T-helper 2 cell treated with Interferon-gamma antibody and Interleukin-4, amounts not matched to agents 5 μg/mL and 100 μg/mL, for 36 hours (primary cell): ENCODE measurements around the gene APOL4.

Experiments
- DNase-seq: peaks from one replicate; pipeline ENCODE4 v3.0.0; 2021; ENCODE audit warnings: low spot score
- H3K27ac Mint-ChIP-seq: one replicate; pipeline ENCODE4 v1.8.0; 2021; ENCODE audit warnings: mild to moderate bottlenecking, mixed read lengths
- H3K27me3 Mint-ChIP-seq: one replicate; pipeline ENCODE4 v1.8.0; 2021; ENCODE audit warnings: low read depth, mixed read lengths
- H3K36me3 Mint-ChIP-seq: one replicate; pipeline ENCODE4 v1.8.0; 2021; ENCODE audit warnings: low read depth, mixed read lengths
- H3K4me1 Mint-ChIP-seq: one replicate; pipeline ENCODE4 v1.8.0; 2021; ENCODE audit warnings: low read depth, mixed read lengths
- H3K4me3 Mint-ChIP-seq: one replicate; pipeline ENCODE4 v1.8.0; 2022; ENCODE audit warnings: mild to moderate bottlenecking, moderate library complexity, mixed read lengths
- H3K9me3 Mint-ChIP-seq: one replicate; pipeline ENCODE4 v1.8.0; 2021; ENCODE audit warnings: mixed read lengths

The APOL4 gene

GRCh38 chr22:36226189-36226588 is 24.6 kb upstream of the APOL4 start:
- no peak for DNase-seq
- Mint-ChIP-seq H3K4me1 (peaks cover 2% of the 10 kb centered on the region), H3K4me3 (no peak overlapping the region), H3K27ac (no peak overlapping the region), H3K36me3 (peaks cover 47% of the 10 kb centered on the region), H3K9me3 (no peaks in the 10 kb centered on the region), H3K27me3 (peaks cover 2% of the 10 kb centered on the region)

DNA sequence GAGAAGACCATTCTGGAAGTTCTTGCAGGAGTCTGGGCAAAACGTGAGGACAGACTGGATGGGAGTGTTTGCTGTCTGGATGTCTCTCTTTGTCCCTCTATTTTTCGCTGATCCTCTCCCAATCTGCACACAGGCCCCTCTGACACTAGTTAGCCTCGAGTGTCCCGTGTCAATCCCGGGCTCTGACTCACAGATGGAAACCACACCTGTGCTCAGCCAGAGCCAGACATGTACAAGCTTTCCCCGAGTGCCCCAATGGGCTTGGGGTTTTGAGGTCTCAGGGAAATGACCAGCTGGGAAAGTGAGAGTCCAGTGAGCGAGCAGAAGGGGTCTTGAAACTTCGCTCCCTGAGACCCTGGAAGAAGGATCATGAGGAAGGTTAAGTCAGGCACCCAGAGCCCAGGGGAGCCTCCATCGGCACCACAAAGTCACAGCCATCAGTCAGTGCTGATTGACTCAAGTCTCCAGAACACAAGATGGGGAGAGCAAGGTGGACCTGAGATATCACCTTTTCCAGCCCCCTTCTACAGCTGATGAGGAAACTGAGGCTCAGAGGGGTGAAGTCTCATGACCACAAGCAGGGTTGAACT is 23.8 kb upstream of the APOL4 start:
- no peaks in the 10 kb centered on the region for H3K9me3 Mint-ChIP-seq
- peaks cover 7% of the 10 kb centered on the region for H3K27me3 Mint-ChIP-seq
- H3K4me1 Mint-ChIP-seq, result peaks cover 2% of the 10 kb centered on the region
- peak overlapping the region; percentile 14 for H3K27ac Mint-ChIP-seq
- no peak overlapping the region for H3K4me3 Mint-ChIP-seq
- no peak for DNase-seq
- H3K36me3 Mint-ChIP-seq, result peaks cover 40% of the 10 kb centered on the region

DNA sequence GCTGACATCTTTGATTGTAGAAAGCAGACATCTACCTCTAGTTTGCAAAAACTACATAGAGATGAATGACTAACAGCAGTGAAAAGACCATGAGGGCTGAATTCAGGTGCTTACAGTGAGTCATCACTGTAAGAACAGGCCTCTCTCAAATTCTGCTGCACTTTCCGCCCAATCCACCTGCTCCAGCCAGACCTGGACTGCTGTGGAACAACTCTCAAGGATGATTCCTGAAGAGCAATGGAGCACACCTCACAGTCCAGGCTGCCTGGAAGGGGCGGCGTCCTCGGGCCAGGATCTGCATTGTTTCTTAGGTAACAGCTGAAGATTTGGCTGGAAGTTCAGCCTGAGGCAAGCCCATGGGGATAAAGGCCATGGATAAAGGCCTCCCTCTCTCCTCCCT is 22.6 kb upstream of the APOL4 start:
- DNase-seq, result no peak
- Mint-ChIP-seq H3K9me3 (no peaks in the 10 kb centered on the region), H3K27me3 (peaks cover 10% of the 10 kb centered on the region), H3K36me3 (peaks cover 35% of the 10 kb centered on the region), H3K27ac (no peak overlapping the region), H3K4me3 (no peak overlapping the region), H3K4me1 (peaks cover 2% of the 10 kb centered on the region)

GRCh38 chr22:36223504-36223903 is 21.9 kb upstream of the APOL4 start:
- Mint-ChIP-seq H3K27me3 (peaks cover 17% of the 10 kb centered on the region), H3K9me3 (no peaks in the 10 kb centered on the region), H3K4me3 (no peak overlapping the region), H3K36me3 (peaks cover 27% of the 10 kb centered on the region), H3K4me1 (peaks cover 2% of the 10 kb centered on the region), H3K27ac (no peak overlapping the region)
- no peak for DNase-seq

- no peak for DNase-seq
Observed at GRCh38 chr22:36222887-36223450, 21.4 kb upstream of the APOL4 start.

DNA sequence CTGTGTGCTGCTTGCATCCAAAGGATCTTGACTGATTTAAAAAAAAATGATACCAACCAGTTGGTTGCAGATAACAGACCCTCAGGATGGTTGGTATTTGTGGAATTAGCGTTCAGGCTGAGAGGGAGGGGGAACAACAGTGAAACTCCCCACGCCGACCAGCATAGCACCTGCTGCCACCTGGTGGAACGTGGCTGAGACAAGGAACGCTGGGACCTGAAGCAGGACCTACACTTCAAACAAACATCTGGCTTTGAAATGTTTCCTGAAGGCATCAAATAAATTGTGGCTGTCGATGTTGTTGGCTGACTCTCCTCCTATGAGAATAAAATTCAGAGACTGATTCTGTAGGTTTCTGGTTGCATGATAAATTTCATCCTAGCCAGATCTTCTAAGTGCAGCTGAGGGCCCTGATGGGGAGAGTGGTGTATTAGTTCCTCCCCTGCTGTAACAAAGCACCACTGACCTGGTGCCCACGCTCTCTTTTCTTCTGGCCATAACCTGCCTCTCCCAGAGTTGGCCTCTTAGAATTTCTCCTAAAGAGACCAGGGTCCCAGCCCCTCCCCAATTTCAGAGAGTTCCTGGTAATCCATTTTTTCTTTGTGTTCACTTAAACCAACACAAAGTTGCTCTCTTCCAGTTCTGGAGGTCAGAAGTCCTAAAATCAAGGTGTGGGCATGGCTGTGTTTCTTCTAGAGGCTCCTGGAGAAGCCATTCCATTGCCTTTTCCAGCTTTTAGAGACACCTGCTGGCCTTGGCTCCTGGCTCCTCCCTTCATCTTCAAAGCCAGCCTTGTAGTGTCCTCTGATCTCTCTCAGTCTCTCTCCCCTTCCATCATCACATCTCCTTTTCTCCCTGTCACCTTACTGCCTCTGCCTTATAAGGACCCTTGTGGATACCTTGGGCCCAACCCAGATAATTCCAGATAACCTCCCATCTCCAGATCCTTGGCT is 20.5 kb upstream of the APOL4 start:
- H3K9me3 Mint-ChIP-seq, result no peaks in the 10 kb centered on the region
- peaks cover 2% of the 10 kb centered on the region for H3K4me1 Mint-ChIP-seq
- H3K27me3 Mint-ChIP-seq, result peaks cover 25% of the 10 kb centered on the region
- H3K36me3 Mint-ChIP-seq, result peaks cover 15% of the 10 kb centered on the region
- peak; percentile 15 for DNase-seq
- no peak overlapping the region for H3K27ac Mint-ChIP-seq
- no peak overlapping the region for H3K4me3 Mint-ChIP-seq

More at GRCh38 chr22:36222887-36223450, 21.4 kb upstream of the APOL4 start:
- Mint-ChIP-seq H3K36me3 (peaks cover 24% of the 10 kb centered on the region), H3K27ac (no peak overlapping the region), H3K4me1 (peaks cover 2% of the 10 kb centered on the region), H3K27me3 (peaks cover 21% of the 10 kb centered on the region), H3K9me3 (no peaks in the 10 kb centered on the region), H3K4me3 (no peak overlapping the region)

DNA sequence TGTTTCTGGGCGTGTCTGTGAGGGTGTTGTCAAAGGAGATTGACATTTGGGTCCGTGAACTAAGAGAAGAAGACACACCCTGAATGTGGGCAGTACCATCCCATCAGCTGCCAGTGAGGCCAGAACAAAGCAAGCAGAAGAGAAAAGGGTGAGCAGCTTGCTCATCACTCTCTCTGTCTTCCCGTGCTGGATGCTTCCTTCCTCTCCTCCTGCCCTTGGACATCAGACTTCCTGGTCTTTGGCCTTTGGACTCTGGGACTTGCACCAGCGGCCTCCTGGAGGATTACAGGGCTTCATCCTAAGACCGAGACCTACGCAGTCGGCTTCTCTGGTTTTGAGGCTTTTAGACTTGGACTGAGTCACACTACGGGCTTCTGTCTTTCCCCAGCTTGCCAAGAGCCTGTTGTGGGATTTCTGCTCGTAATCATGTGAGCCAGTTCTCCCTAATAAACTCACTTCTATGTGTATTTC is 18.9 kb upstream of the APOL4 start:
- DNase-seq, result no peak
- Mint-ChIP-seq H3K4me3 (no peak overlapping the region), H3K9me3 (no peaks in the 10 kb centered on the region), H3K27me3 (peaks cover 37% of the 10 kb centered on the region), H3K27ac (no peak overlapping the region), H3K36me3 (peaks cover 3% of the 10 kb centered on the region), H3K4me1 (peaks cover 2% of the 10 kb centered on the region)

GRCh38 chr22:36218648-36219193 is 17.1 kb upstream of the APOL4 start:
- no peak overlapping the region for H3K27ac Mint-ChIP-seq
- H3K36me3 Mint-ChIP-seq, result no peaks in the 10 kb centered on the region
- H3K27me3 Mint-ChIP-seq, result peaks cover 49% of the 10 kb centered on the region
- no peak overlapping the region for H3K4me3 Mint-ChIP-seq
- DNase-seq, result no peak
- no peaks in the 10 kb centered on the region for H3K9me3 Mint-ChIP-seq
- H3K4me1 Mint-ChIP-seq, result peaks cover 2% of the 10 kb centered on the region

DNA sequence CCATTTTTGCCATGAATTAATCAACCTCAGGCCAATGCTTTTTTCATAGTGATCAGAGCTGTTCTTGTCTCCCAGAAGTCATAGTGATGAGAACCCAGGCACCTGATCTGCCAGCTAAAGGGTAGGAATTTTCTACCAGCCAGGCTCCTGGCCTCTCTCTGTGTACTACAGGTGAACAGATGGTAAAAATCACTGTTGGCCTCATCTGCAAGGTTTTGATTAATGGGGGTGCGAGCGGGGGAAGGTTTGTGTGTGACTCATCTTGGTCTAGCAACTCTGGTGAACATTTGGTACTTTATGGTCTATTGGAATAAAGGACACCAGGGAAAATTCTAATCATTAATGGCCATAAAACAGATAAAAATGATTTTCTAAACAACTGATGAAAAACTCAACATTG is 14.4 kb upstream of the APOL4 start:
- Mint-ChIP-seq H3K4me1 (peaks cover 3% of the 10 kb centered on the region), H3K27ac (no peak overlapping the region), H3K36me3 (no peaks in the 10 kb centered on the region), H3K9me3 (no peaks in the 10 kb centered on the region), H3K4me3 (no peak overlapping the region), H3K27me3 (peaks cover 64% of the 10 kb centered on the region)
- DNase-seq, result no peak

GRCh38 chr22:36213586-36213985 is 12.0 kb upstream of the APOL4 start:
- no peak overlapping the region for H3K27ac Mint-ChIP-seq
- no peak overlapping the region for H3K4me3 Mint-ChIP-seq
- H3K27me3 Mint-ChIP-seq, result peaks cover 60% of the 10 kb centered on the region
- H3K9me3 Mint-ChIP-seq, result peaks cover 17% of the 10 kb centered on the region
- DNase-seq, result no peak
- no peaks in the 10 kb centered on the region for H3K36me3 Mint-ChIP-seq
- peaks cover 5% of the 10 kb centered on the region for H3K4me1 Mint-ChIP-seq

- Mint-ChIP-seq H3K27me3 (peaks cover 55% of the 10 kb centered on the region), H3K36me3 (no peaks in the 10 kb centered on the region), H3K4me3 (no peak overlapping the region), H3K4me1 (peaks cover 7% of the 10 kb centered on the region), H3K9me3 (peaks cover 17% of the 10 kb centered on the region), H3K27ac (no peak overlapping the region)
- no peak for DNase-seq
Observed at GRCh38 chr22:36212901-36213300, 11.3 kb upstream of the APOL4 start.

DNA sequence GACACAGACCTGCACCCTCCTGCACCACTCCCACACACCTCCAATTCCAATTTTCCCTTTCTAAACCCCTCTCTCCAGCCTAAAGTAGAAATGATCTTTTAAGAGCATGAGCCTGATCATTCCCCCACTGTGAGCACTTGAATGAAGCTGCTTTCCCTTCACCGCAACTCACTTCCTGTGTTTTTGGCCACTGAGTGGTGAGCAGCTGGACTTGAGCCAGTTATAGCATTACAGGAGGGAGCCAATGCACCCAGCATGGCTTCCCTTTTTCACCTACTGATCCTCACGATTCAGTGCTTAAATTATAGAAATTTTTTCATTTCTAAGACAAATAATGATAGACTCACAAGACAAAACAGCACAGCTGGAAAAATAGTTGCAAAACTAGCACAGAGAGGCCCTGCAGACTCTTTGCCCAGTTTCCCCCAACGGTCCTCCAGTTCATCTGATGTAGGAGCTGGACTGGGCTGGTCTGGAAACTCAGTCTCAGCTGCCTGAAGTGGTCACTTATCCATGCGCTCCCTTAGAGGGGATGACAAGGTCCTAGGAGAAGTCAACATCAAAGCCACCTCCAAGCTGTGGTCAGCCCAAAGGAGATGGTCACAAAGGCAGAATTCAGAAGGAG is 9.7 kb upstream of the APOL4 start:
- Mint-ChIP-seq H3K27me3 (peaks cover 48% of the 10 kb centered on the region), H3K36me3 (no peaks in the 10 kb centered on the region), H3K4me3 (no peak overlapping the region), H3K9me3 (peaks cover 17% of the 10 kb centered on the region), H3K4me1 (peaks cover 7% of the 10 kb centered on the region), H3K27ac (no peak overlapping the region)
- no peak for DNase-seq

DNA sequence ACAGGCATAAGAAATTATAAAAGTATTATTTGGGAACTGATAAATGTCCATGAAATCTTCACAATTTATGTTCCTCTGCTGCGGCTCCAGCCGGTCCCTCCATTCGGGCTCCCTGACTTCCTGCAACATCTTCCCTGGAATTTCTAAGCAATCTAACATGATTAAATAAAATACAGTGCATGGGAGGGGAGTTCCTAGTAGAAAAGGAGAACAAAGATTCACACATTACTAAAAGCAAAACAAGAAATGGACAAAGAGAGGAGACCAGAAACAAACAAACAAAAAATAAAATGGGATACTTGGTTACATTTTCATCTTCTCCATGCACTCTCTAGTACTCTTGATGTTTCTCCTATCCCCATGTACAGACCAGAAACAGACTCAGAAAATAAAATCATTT is 8.6 kb upstream of the APOL4 start:
- no peak overlapping the region for H3K4me3 Mint-ChIP-seq
- H3K9me3 Mint-ChIP-seq, result peaks cover 17% of the 10 kb centered on the region
- H3K27me3 Mint-ChIP-seq, result peaks cover 37% of the 10 kb centered on the region
- H3K4me1 Mint-ChIP-seq, result peaks cover 7% of the 10 kb centered on the region
- no peak for DNase-seq
- no peak overlapping the region for H3K27ac Mint-ChIP-seq
- no peaks in the 10 kb centered on the region for H3K36me3 Mint-ChIP-seq
